Dendritic cell treated with granulocyte-macrophage colony-stimulating factor and Interleukin-4, amounts not matched to agents 40 ng/mL and 50 ng/mL, for 4 days (primary cell): ENCODE measurements around the gene LCE3A.
"Not testable (repeated sequence)": the region's sequence is repeated elsewhere in the genome, so short reads cannot be mapped to it uniquely, and the experiment has no call there.

ENCODE experiments used
- H3K27ac Mint-ChIP-seq: one replicate; pipeline ENCODE4 v1.8.0; 2022; ENCODE audit warnings: mild to moderate bottlenecking, mixed read lengths
- H3K27me3 Mint-ChIP-seq: one replicate; pipeline ENCODE4 v1.8.0; 2022; ENCODE audit warnings: mild to moderate bottlenecking, mixed read lengths
- H3K36me3 Mint-ChIP-seq: one replicate; pipeline ENCODE4 v1.8.0; 2022; ENCODE audit warnings: low read depth, mixed read lengths
- H3K4me1 Mint-ChIP-seq: one replicate; pipeline ENCODE4 v1.8.0; 2022; ENCODE audit warnings: low read depth, mixed read lengths
- H3K4me3 Mint-ChIP-seq: one replicate; pipeline ENCODE4 v1.8.0; 2022; ENCODE audit warnings: mild to moderate bottlenecking, moderate library complexity, mixed read lengths
- H3K9me3 Mint-ChIP-seq: one replicate; pipeline ENCODE4 v1.8.0; 2022; ENCODE audit warnings: mixed read lengths
- intact Hi-C: fragments of 100-400 bp; cut with micrococcal nuclease; formaldehyde crosslinking; loops from one replicate; pipeline ENCODE4 v1.15.0; 2022

Gene LCE3A, protein sequence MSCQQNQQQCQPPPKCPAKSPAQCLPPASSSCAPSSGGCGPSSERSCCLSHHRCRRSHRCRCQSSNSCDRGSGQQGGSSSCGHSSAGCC

DNA sequence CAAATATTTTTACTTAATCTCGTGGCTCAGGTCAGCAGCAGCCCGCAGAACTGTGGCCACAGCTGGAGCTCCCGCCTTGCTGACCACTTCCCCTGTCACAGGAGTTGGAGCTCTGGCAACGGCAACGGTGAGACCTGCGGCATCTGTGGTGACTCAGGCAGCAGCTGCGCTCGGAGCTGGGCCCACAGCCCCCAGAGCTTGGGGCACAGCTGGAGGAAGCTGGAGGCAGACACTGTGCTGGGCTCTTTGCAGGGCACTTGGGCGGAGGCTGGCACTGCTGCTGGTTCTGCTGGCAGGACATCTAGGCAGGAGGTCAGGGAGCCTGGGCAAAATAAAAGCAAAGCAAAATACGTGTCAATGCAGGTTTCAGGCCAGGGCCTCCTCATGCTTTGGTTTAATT, at the start of gene LCE3A:
Gene LCE3A (minus strand): TSS at position 301 of the 400 bp plus-strand sequence. CDS start 0 bp downstream, at position 301.
- intact Hi-C loops: no loop called here
- no peaks in the 10 kb centered on the region for H3K36me3 Mint-ChIP-seq

DNA sequence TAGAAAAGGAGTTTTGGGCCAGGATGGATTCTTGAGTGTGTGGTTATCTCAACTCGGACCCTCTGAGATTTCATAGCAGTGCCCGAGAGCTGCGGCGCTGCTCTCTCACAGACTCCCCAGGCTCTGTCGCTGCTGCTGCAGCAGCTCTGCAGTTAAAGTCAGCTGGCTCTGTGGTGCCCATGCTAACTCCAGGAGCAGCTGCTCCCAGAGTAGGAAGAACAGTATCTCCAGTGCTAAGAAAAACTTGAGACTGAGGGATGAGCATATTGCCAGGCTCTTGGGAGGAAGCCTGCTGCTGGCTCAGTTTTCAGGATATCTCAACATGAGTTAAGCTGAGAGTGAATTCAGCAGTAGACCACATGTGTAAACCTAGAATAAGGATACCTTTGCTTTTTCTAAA, 44.7 kb upstream of the LCE3A start:
- Mint-ChIP-seq H3K4me1 (no peaks in the 10 kb centered on the region), H3K36me3 (no peaks in the 10 kb centered on the region)

More for the DNA sequence above, at the start of gene LCE3A:
- peaks cover 17% of the 10 kb centered on the region for H3K27me3 Mint-ChIP-seq
- peaks cover 7% of the 10 kb centered on the region for H3K4me1 Mint-ChIP-seq
- H3K4me3 Mint-ChIP-seq: no peak within 1 kb of the TSS
- H3K9me3 Mint-ChIP-seq: peaks cover 32% of the 10 kb centered on the region
- no peak within 1 kb of the TSS for H3K27ac Mint-ChIP-seq

GRCh38 chr1:152666171-152666570, 43.3 kb upstream of the LCE3A start:
- H3K27ac Mint-ChIP-seq, H3K4me3 Mint-ChIP-seq, intact Hi-C loops, H3K4me1 Mint-ChIP-seq, H3K9me3 Mint-ChIP-seq, H3K36me3 Mint-ChIP-seq, H3K27me3 Mint-ChIP-seq: not testable (repeated sequence)

More for the DNA sequence above, 44.7 kb upstream of the LCE3A start:
- Mint-ChIP-seq H3K27me3 (peaks cover 4% of the 10 kb centered on the region), H3K4me3 (no peak overlapping the region), H3K9me3 (no peaks in the 10 kb centered on the region), H3K27ac (no peak overlapping the region)
- intact Hi-C loops: no loop called here

DNA sequence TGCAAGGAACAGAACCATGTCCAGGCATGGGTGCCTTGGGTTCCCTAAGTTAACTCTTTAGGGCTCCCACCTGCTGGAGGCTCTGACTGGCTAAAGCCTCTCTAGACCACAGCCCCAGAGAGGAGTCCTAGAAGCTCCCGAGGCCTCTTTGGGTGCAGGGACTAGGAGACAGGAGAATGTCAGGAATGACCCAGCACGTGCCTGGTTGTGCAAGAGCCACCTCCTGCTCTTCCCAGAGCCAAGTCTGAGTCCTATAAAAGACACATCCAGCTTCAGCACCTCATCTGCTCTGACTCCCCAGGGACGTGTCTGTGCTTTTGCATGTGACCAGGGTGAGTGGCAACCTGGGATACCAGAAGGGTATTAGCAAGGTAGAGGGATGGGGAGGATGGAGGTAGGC, 40.2 kb upstream of the LCE3A start, which contains the start of gene LCE2D:
Gene LCE2D (plus strand): TSS at position 283 of the 400 bp plus-strand sequence. CDS start 726 bp downstream, outside the sequence.
- Mint-ChIP-seq H3K9me3 (no peaks in the 10 kb centered on the region), H3K4me1 (no peaks in the 10 kb centered on the region), H3K4me3 (no peak within 1 kb of the TSS), H3K27ac (no peak within 1 kb of the TSS), H3K36me3 (no peaks in the 10 kb centered on the region), H3K27me3 (peaks cover 6% of the 10 kb centered on the region)
- intact Hi-C loops: no loop called here

GRCh38 chr1:152658649-152659048, 35.7 kb upstream of the LCE3A start:
- no peaks in the 10 kb centered on the region for H3K9me3 Mint-ChIP-seq
- peaks cover 8% of the 10 kb centered on the region for H3K27me3 Mint-ChIP-seq
- H3K27ac Mint-ChIP-seq: no peak overlapping the region
- H3K4me3 Mint-ChIP-seq: no peak overlapping the region
- intact Hi-C loops: loop anchor here (10.0 kb wide), 1 partner anchor 566 kb away; no protein-coding TSS in a partner anchor
- H3K36me3 Mint-ChIP-seq: no peaks in the 10 kb centered on the region
- H3K4me1 Mint-ChIP-seq: peaks cover 7% of the 10 kb centered on the region

DNA sequence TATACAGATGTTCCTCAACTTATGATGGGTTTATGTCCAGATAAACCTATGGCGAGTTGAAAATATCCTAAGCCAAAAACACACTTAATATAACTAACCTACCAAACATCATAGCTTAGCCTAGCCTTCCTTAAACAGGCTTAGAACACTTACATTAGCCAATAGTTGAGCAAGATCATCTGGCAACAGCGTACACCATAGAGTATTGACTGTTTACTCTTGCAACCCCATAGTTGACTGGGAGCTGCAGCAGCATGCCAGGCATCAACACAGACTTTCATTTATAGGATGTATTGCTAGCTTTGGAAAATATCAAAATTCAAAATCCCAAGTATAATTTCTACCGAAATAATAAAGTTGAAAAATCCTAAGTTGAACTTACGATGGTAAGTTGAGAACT, 34.8 kb upstream of the LCE3A start:
- H3K27ac Mint-ChIP-seq: no peak overlapping the region
- intact Hi-C loops: loop anchor here (10.0 kb wide), 1 partner anchor 567 kb away; no protein-coding TSS in a partner anchor
- no peak overlapping the region for H3K4me3 Mint-ChIP-seq
- H3K27me3 Mint-ChIP-seq: peaks cover 9% of the 10 kb centered on the region
- H3K9me3 Mint-ChIP-seq: no peaks in the 10 kb centered on the region
- peaks cover 8% of the 10 kb centered on the region for H3K4me1 Mint-ChIP-seq
- no peaks in the 10 kb centered on the region for H3K36me3 Mint-ChIP-seq

GRCh38 chr1:152656459-152656858, 33.6 kb upstream of the LCE3A start:
- Mint-ChIP-seq H3K9me3 (no peaks in the 10 kb centered on the region), H3K36me3 (no peaks in the 10 kb centered on the region), H3K4me3 (no peak overlapping the region), H3K27ac (no peak overlapping the region), H3K27me3 (peaks cover 12% of the 10 kb centered on the region), H3K4me1 (peaks cover 8% of the 10 kb centered on the region)
- intact Hi-C loops: loop anchor here (10.0 kb wide), 1 partner anchor 568 kb away; no protein-coding TSS in a partner anchor

DNA sequence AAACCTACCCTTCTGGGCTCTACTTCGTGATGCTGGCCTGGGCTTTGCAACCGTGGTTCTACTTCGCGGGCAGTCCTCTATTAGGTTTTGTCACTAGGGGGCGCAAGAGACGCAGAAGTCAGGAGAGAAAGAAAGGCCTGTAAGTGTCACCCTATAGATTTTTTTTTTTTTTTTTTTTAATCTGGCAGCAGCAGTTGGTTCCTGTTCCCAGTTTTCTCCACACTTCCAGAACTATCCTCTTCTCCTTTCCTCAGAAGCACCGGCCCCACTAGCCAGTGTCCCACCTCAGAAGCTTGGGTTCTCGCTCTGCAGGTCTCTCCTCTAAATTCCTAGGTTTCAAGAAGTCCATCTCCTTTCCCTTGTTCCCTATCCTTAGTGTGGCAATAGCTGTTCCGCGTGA, 31.2 kb upstream of the LCE3A start:
- Mint-ChIP-seq H3K4me1 (peaks cover 8% of the 10 kb centered on the region), H3K9me3 (no peaks in the 10 kb centered on the region), H3K27ac (no peak overlapping the region), H3K36me3 (no peaks in the 10 kb centered on the region), H3K27me3 (peaks cover 15% of the 10 kb centered on the region), H3K4me3 (no peak overlapping the region)
- intact Hi-C loops: loop anchor here (10.0 kb wide), 1 partner anchor 571 kb away; no protein-coding TSS in a partner anchor

- Mint-ChIP-seq H3K4me3 (no peak overlapping the region), H3K27ac (no peak overlapping the region), H3K36me3 (no peaks in the 10 kb centered on the region), H3K4me1 (no peaks in the 10 kb centered on the region), H3K27me3 (peaks cover 8% of the 10 kb centered on the region), H3K9me3 (no peaks in the 10 kb centered on the region)
- intact Hi-C loops: no loop called here
These were observed 23.8 kb upstream of the LCE3A start for GRCh38 chr1:152646656-152647055.

DNA sequence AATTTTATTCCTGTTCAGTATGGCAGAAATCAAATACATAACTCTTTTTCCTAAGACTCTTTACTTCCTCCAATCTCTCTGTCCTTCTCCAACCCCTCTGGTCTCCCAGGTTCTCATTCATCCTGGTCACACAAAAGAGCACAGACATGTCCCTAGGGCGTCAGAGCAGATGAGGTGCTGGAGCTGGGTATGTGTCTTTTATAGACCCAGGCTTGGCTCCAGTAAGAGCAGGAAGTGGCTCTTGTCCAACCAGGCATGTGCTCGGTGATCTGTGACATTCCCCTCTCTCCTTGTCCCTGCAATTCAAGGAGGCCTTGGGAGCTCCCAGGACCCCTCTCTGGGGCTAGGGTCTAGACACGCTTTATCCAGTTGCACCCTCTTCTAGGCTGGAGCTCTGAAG, 22.2 kb upstream of the LCE3A start:
- intact Hi-C loops: no loop called here
- Mint-ChIP-seq H3K9me3 (no peaks in the 10 kb centered on the region), H3K4me3 (no peak overlapping the region), H3K4me1 (no peaks in the 10 kb centered on the region), H3K36me3 (no peaks in the 10 kb centered on the region), H3K27ac (no peak overlapping the region), H3K27me3 (peaks cover 6% of the 10 kb centered on the region)

DNA sequence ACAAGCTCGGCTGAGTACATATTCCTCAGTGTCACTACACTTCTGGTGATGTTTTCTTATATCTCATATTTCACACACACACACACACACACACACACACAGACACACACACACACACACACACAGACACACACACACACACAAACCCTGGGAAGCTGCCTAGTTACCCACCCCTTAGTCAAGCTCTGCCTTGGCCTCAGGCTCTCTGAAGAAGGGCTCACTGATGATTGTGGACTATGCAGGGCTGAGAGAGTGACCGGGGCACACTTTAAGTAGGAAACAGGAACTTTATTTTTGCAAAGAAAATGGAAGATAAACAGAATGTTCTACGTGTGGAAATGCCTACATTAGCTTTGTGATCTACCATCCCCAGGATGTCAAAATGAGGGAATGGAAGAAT, 21.0 kb upstream of the LCE3A start:
- H3K36me3 Mint-ChIP-seq: no peaks in the 10 kb centered on the region
- no peak overlapping the region for H3K27ac Mint-ChIP-seq
- H3K27me3 Mint-ChIP-seq: peaks cover 5% of the 10 kb centered on the region
- H3K4me3 Mint-ChIP-seq: no peak overlapping the region
- intact Hi-C loops: no loop called here
- no peaks in the 10 kb centered on the region for H3K4me1 Mint-ChIP-seq
- no peaks in the 10 kb centered on the region for H3K9me3 Mint-ChIP-seq

DNA sequence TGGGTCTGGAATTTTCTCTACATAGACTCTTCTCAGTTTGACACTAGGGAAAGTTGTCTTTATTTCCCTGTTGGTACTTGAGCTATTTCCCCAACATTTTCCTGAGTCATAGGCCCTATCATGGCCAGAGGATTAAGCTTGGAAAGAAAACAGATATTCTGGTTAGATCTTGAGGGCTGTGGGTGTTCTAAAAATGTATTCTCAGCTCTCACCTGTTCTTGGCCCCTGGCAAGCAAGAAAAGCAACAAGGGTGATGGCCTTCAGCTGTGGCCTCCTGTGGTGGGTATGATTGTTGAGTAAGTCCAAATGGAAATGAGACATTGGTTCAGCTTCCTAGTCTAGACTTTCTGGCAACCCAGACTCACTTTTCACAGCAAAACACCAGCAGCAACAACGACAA, 17.4 kb upstream of the LCE3A start:
- Mint-ChIP-seq H3K9me3 (no peaks in the 10 kb centered on the region), H3K4me3 (no peak overlapping the region), H3K36me3 (no peaks in the 10 kb centered on the region), H3K27ac (no peak overlapping the region), H3K27me3 (peaks cover 9% of the 10 kb centered on the region), H3K4me1 (no peaks in the 10 kb centered on the region)
- intact Hi-C loops: no loop called here

- Mint-ChIP-seq H3K36me3 (no peaks in the 10 kb centered on the region), H3K27me3 (peaks cover 2% of the 10 kb centered on the region), H3K27ac (no peak overlapping the region), H3K4me3 (no peak overlapping the region), H3K4me1 (no peaks in the 10 kb centered on the region), H3K9me3 (no peaks in the 10 kb centered on the region)
- intact Hi-C loops: no loop called here
These were observed 7.7 kb upstream of the LCE3A start for GRCh38 chr1:152630596-152630995.

GRCh38 chr1:152626744-152627143, 3.8 kb upstream of the LCE3A start:
- Mint-ChIP-seq H3K27ac (no peak overlapping the region), H3K27me3 (peaks cover 17% of the 10 kb centered on the region), H3K4me1 (peaks cover 7% of the 10 kb centered on the region), H3K9me3 (no peaks in the 10 kb centered on the region), H3K36me3 (no peaks in the 10 kb centered on the region), H3K4me3 (no peak overlapping the region)
- intact Hi-C loops: no loop called here

GRCh38 chr1:152623203-152623844, 421 bp upstream of the LCE3A start:
- intact Hi-C loops: no loop called here
- Mint-ChIP-seq H3K27me3 (peaks cover 17% of the 10 kb centered on the region), H3K9me3 (peaks cover 27% of the 10 kb centered on the region)

More at GRCh38 chr1:152623203-152623844, 421 bp upstream of the LCE3A start:
- Mint-ChIP-seq H3K36me3 (no peaks in the 10 kb centered on the region), H3K27ac (no peak overlapping the region), H3K4me1 (peaks cover 7% of the 10 kb centered on the region), H3K4me3 (no peak overlapping the region)
